HG02938 (cell line): ENCODE measurements around the gene PGAM2.
"Not testable (repeated sequence)": the region's sequence is repeated elsewhere in the genome, so short reads cannot be mapped to it uniquely, and the experiment has no call there.

Source experiments
- ATAC-seq: cut with Tn5 transposase; IDR thresholded peaks from one replicate; pipeline ENCODE4 v1.9.1; 2021; ENCODE audit warnings: mild to moderate bottlenecking, moderate library complexity; ENCODE audit not compliant: unreplicated experiment

PGAM2 gene

DNA sequence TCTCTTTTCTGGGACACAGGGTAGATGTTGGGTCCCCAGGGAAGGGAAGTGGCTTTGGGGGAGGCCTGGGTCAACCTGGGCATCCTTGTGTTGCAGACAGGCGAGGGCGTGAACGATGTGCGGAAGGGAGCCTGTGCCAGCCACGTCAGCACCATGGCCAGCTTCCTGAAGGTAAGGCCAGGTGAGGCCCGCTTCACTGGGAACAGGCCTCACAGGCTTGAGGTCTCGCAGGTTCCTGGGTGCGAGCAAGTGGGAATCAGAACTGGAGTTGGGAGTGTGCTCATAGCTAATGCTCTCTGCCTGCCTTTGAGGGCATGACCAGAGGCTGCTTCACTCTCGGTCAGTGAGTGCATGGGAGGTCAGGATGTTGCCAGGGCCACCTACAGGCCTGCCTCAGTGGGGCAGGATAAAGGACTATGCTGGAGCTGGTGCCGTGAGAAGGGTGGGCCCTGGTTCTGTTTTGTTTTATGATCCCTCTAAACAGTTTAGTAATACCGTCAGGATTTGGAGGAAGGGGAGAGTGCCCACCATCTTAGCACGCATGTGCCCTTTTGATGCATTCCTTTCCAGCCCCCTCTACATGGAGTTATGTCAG is 12.5 kb downstream of the PGAM2 start:
- no peak for ATAC-seq

- ATAC-seq: no peak
These were observed 13.7 kb downstream of the PGAM2 start for GRCh38 chr7:44051611-44052220.

- ATAC-seq: no peak
These were observed 14.3 kb downstream of the PGAM2 start for GRCh38 chr7:44050915-44051560.

GRCh38 chr7:44050121-44050914 is 15.0 kb downstream of the PGAM2 start:
- ATAC-seq: no peak

GRCh38 chr7:44048031-44048795 is 17.2 kb downstream of the PGAM2 start:
- ATAC-seq: no peak

- no peak for ATAC-seq
These were observed 18.9 kb downstream of the PGAM2 start for GRCh38 chr7:44046321-44047061.

DNA sequence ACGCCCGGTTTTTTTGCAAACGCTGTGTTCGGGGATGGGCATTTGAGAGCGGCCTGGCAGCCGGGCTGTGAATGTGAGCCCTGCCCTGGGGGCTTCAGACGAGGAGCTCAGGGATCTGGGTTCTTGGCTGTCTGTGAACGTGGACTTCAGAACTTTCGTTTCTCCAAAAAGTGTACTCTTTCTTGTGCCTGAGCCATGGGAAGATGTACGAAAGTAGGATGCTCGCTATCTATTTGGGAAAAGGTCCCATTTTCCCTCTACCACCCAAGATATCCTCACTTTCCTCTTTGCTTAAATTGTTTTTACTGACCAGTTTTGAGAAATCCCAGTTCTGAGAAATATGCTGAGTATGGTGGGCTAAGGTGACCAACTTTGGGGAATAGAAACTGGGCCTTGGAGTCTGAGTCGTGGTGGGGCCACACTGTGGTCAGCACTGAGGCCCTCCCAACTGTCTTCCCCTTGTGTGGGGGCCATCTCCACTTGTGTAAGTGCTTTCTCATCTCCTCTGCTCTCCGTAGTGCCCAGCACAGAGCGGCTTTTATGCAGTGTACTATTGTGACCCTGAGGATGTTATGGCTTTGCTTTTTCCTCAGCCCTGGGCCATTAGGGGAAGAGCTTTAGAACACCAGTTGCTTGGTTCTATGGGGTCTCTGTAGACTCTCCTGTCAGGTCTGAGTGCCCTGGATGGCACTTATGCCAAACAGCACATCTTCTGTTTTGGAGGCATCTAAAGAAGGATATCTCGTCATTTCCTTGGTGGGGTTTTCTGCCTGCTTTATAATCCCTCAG is 19.9 kb downstream of the PGAM2 start:
- no peak for ATAC-seq

GRCh38 chr7:44044315-44045225 is 20.8 kb downstream of the PGAM2 start, which contains the start of gene DBNL:
DBNL (plus strand) TSS chr7:44044702; CDS start chr7:44044738, 36 bp downstream.
- ATAC-seq: peak; percentile 60

- ATAC-seq: no peak
These were observed 21.5 kb downstream of the PGAM2 start for GRCh38 chr7:44043902-44044301.

GRCh38 chr7:44042221-44042620 is 23.1 kb downstream of the PGAM2 start:
- no peak for ATAC-seq

GRCh38 chr7:44040493-44040891 is 24.9 kb downstream of the PGAM2 start:
- ATAC-seq: peak; percentile 33

DNA sequence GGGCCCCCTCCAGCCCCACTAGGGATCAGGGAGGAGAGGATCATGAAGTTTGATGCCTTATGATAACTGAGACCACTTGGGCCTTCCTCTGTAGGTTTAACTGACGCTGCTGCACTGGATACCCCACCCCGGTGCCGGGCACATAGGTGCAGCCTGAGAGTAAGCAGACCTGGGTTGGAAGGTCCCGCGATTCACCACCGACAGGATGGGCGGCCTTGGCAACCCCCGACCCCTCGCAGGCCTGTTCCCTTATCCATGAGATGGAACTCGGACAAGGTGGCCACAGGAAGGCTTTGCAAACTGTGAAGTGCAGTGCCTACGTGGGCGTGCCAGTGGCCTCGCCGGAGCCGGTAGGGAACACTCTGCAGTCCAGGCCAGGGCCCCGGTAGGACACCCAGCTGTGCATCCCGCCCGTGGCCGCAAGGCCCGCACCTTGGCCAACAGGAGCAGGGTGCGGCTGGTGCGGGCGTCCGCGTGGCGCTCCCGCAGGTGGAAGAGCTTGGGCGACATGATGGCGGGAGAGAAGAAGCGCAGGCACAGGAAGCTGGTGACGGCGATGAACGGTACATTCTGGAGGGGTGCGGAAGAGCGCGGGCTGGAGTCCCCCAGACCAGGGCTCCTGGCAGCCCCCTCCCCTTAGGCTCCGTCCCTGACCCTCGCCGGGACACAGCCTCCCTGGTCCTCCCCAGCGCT is 25.4 kb downstream of the PGAM2 start:
- not testable (repeated sequence) for ATAC-seq

DNA sequence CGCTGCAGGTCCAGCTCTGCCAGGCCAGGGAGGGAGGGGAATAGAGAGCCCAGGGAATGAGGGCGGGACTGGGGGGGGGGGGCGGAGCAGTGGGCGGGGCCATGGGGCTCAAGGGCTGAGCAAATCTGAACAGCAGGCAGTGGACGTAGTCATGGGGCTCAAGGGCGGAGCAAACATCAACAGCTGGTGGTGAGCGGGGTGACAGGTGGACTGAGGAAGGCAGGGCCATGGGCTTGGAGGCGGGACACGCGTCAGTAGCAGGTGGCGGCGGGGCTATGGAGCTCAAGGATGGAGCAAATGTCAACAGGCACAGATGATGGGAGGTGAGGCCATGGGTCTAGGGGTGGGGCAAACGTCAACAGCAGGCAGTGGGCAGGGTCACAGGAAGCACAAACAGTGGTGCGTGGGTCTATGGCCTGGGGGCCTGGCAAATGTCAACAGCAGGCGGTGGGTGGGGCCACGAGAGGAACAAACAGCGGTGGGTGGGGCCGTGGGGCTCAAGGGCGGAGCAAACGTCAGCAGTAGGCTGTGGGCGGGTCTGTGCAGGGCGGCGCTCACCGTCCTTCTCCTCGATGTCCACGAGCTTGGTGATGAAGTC is 26.3 kb downstream of the PGAM2 start:
- peak; percentile 65 for ATAC-seq

GRCh38 chr7:44038553-44038952 is 26.8 kb downstream of the PGAM2 start:
- ATAC-seq: not testable (repeated sequence)

GRCh38 chr7:44037951-44038350 is 27.4 kb downstream of the PGAM2 start:
- ATAC-seq: not testable (repeated sequence)

- not testable (repeated sequence) for ATAC-seq
These were observed 29.0 kb downstream of the PGAM2 start for GRCh38 chr7:44036364-44036763.
